Measurements from ENCODE around the gene IQCE. TPM values are rescaled to one million over a fixed set of nuclear protein-coding genes. Genes with fewer than 3 reads are reported as not detected.

IQCE gene
- total RNA-seq, 6 donors from 2014 or later = 18.0 to 51.3 (median 23.9) TPM

GRCh38 chr7:2649139-2649838 lies 90.5 kb downstream of the IQCE start:
- TF ChIP-seq EP300 (IDR thresholded peaks at IDR 0.05) (no peak), CTCF (IDR thresholded peaks at IDR 0.05) (no peak), POLR2A (IDR thresholded peaks at IDR 0.05) (no peak), POLR2AphosphoS5 (IDR thresholded peaks at IDR 0.05) (no peak)
- Histone ChIP-seq H3K27me3 (no peaks in the 10 kb centered on the region), H3K9me3 (no peaks in the 10 kb centered on the region), H3K36me3 (peaks cover 0 to 54% (median 34%) of the 10 kb centered on the region in 4 donors), H3K4me1 (peaks cover 10 to 16% (median 15%) of the 10 kb centered on the region in 4 donors), H3K4me3 (no peak overlapping the region), H3K27ac (no peak overlapping the region)
- 89 to 93% methylated on average over 5 to 13 of the region's 18 CpGs for WGBS, 2 donors
- ATAC-seq (ENCODE audit: low FRiP score in 2 of 2) = no peak
- DNase-seq = peak in 1 of 2 donors; percentile 68

- WGBS, 2 donors = 88 to 90% methylated on average over 8 to 9 of the region's 11 CpGs
- TF ChIP-seq POLR2A (IDR thresholded peaks at IDR 0.05) (no peak), POLR2AphosphoS5 (IDR thresholded peaks at IDR 0.05) (no peak), CTCF (IDR thresholded peaks at IDR 0.05) (no peak), EP300 (IDR thresholded peaks at IDR 0.05) (no peak)
- H3K27me3 ChIP-seq = no peaks in the 10 kb centered on the region
- DNase-seq (peak in 1 of 2 donors; percentile 68), ATAC-seq (ENCODE audit: low FRiP score in 2 of 2) (no peak)
- H3K36me3 ChIP-seq = peaks cover 0 to 54% (median 34%) of the 10 kb centered on the region in 4 donors
- no peaks in the 10 kb centered on the region for H3K9me3 ChIP-seq
- no peak overlapping the region for H3K4me3 ChIP-seq
- H3K27ac ChIP-seq = no peak overlapping the region
- peaks cover 3 to 9% (median 8%) of the 10 kb centered on the region in 4 donors for H3K4me1 ChIP-seq
Observed at GRCh38 chr7:2649991-2650390, 91.2 kb downstream of the IQCE start.

- WGBS, 2 donors = 66 to 88% methylated on average over 8 of the region's 8 CpGs
Observed at GRCh38 chr7:2650451-2650850, 91.7 kb downstream of the IQCE start.

GRCh38 chr7:2651336-2651735 lies 92.6 kb downstream of the IQCE start:
- Histone ChIP-seq H3K4me3 (no peak overlapping the region), H3K27me3 (no peaks in the 10 kb centered on the region), H3K9me3 (no peaks in the 10 kb centered on the region), H3K36me3 (peaks cover 0 to 66% (median 38%) of the 10 kb centered on the region in 4 donors), H3K4me1 (no peaks in the 10 kb centered on the region), H3K27ac (no peak overlapping the region)
- ATAC-seq (ENCODE audit: low FRiP score in 2 of 2) (no peak), DNase-seq (peak in 1 of 2 donors; percentile 48)
- WGBS, 2 donors = 73 to 90% methylated on average over 9 to 15 of the region's 15 CpGs
- no peak for TF ChIP-seq POLR2AphosphoS5 (IDR thresholded peaks at IDR 0.05)
- no peak for TF ChIP-seq POLR2A (IDR thresholded peaks at IDR 0.05)
- no peak for TF ChIP-seq EP300 (IDR thresholded peaks at IDR 0.05)
- TF ChIP-seq CTCF (IDR thresholded peaks at IDR 0.05) = no peak

More at GRCh38 chr7:2650451-2650850, 91.7 kb downstream of the IQCE start:
- no peak for TF ChIP-seq EP300 (IDR thresholded peaks at IDR 0.05)
- no peak for TF ChIP-seq POLR2A (IDR thresholded peaks at IDR 0.05)
- no peak for TF ChIP-seq CTCF (IDR thresholded peaks at IDR 0.05)
- TF ChIP-seq POLR2AphosphoS5 (IDR thresholded peaks at IDR 0.05) = no peak
- Histone ChIP-seq H3K27me3 (no peaks in the 10 kb centered on the region), H3K9me3 (no peaks in the 10 kb centered on the region), H3K36me3 (peaks cover 0 to 59% (median 34%) of the 10 kb centered on the region in 4 donors), H3K27ac (no peak overlapping the region), H3K4me1 (peaks cover 0 to 4% (median 3%) of the 10 kb centered on the region in 4 donors), H3K4me3 (no peak overlapping the region)
- ATAC-seq (ENCODE audit: low FRiP score in 2 of 2) (no peak), DNase-seq (no peak)

Measured in upper lobe of left lung (tissue), 6 donors.